ENCODE data around the gene LRCOL1. TPM values are rescaled to one million over a fixed set of nuclear protein-coding genes. Genes with fewer than 3 reads are reported as not detected.

The LRCOL1 gene
- polyA plus RNA-seq, 3 donors = not detected

DNA sequence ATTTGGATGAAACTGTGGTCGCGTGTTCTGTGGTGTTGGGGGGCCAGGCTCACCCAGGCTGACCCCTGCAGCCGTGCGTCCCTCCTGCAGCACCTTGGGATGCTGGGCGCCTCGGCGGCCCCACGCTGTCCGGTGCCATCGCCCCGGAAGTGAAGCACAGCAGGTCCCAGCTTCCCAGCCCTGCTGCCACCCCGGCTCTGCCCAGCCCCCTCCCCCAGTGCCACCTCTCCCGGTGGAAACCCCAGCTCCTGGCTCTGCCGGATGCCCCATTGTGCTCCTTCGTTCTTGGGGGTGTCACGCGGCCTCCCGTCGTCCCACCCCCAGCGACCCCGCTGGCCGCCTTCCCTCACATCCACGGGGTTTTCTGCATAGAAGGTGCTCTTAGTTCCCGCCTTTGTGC lies 25.2 kb downstream of the LRCOL1 start:
- H4K20me1 ChIP-seq (ENCODE audit: insufficient read depth, low read length) = no peaks in the 10 kb centered on the region

DNA sequence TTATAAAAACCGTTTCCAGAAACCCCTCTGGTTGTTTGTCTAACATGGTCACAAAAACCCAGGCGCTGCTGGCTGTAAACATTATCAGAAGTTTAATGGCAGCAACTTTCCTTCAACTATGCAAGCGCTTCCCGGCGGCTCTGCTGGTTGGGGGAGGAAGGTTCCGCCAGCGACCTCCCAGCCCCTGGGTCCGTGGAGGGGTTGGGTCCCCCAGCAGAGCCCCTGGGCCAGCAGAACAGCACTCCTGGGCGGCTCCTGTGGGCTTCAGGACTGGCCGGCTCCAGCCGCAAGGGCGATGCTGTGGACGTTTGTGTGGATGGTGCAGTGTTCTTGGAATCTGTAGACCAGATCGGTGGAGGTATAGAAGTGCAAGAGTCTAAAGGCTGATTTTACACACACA lies 26.0 kb downstream of the LRCOL1 start:
- intact Hi-C loops (cut with micrococcal nuclease) = no loop called here
- Histone ChIP-seq H3K4me3 (replicated peaks in 1 of 3; ENCODE audit: low read depth in 2 of 3, low read length in 3 of 3) (no peak overlapping the region), H3K79me2 (ENCODE audit: insufficient read depth, low read length) (no peaks in the 10 kb centered on the region), H3K27me3 (ENCODE audit: control insufficient read depth in 2 of 2, insufficient read depth in 2 of 2, low read length in 2 of 2) (no peaks in the 10 kb centered on the region), H4K20me1 (ENCODE audit: insufficient read depth, low read length) (no peaks in the 10 kb centered on the region), H3K4me2 (replicated peaks; ENCODE audit: extremely low read depth, low read length, poor library complexity, severe bottlenecking) (no peak overlapping the region), H3K4me1 (ENCODE audit: control insufficient read depth in 1 of 2, insufficient read depth in 2 of 2, low read length in 2 of 2) (no peaks in the 10 kb centered on the region), H3K9ac (ENCODE audit: insufficient read depth, low read length, poor library complexity, severe bottlenecking) (no peak overlapping the region), H3K36me3 (replicated peaks in 1 of 2; ENCODE audit: control insufficient read depth in 1 of 2, insufficient read depth in 2 of 2, low read length in 2 of 2) (peaks cover 9 to 12% of the 10 kb centered on the region in 2 donors), H2AFZ (ENCODE audit: insufficient read depth, low read depth, low read length, poor library complexity, severe bottlenecking) (no peak overlapping the region), H3K27ac (ENCODE audit: low read depth in 1 of 2, low read length in 2 of 2) (no peak overlapping the region), H3K9me3 (replicated peaks in 1 of 2; ENCODE audit: control insufficient read depth in 1 of 2, insufficient read depth in 1 of 2, low read length in 2 of 2) (peaks cover 0 to 9% of the 10 kb centered on the region in 2 donors)
- H3K27ac Mint-ChIP-seq = no peak overlapping the region
- no peak for TF ChIP-seq CTCF (IDR thresholded peaks at IDR 0.05)
- 94% methylated on average over 6 of the region's 14 CpGs for WGBS (ENCODE audit: insufficient coverage)
- H3K9me3 Mint-ChIP-seq = peaks cover 0 to 6% (median 3%) of the 10 kb centered on the region in 7 donors
- no peak overlapping the region for H3K4me3 Mint-ChIP-seq
- H3K27me3 Mint-ChIP-seq (ENCODE audit: low read depth in 3 of 3) = peaks cover 2 to 4% (median 2%) of the 10 kb centered on the region in 3 donors
- DNase-seq = no peak
- no peaks in the 10 kb centered on the region for H3K4me1 Mint-ChIP-seq
- H3K36me3 Mint-ChIP-seq = peaks cover 15 to 30% of the 10 kb centered on the region in 2 donors

More for the DNA sequence above, 25.2 kb downstream of the LRCOL1 start:
- Histone ChIP-seq H3K27me3 (ENCODE audit: control insufficient read depth in 2 of 2, insufficient read depth in 2 of 2, low read length in 2 of 2) (no peaks in the 10 kb centered on the region), H3K4me1 (ENCODE audit: control insufficient read depth in 1 of 2, insufficient read depth in 2 of 2, low read length in 2 of 2) (no peaks in the 10 kb centered on the region), H3K36me3 (replicated peaks in 1 of 2; ENCODE audit: control insufficient read depth in 1 of 2, insufficient read depth in 2 of 2, low read length in 2 of 2) (peaks cover 9 to 12% of the 10 kb centered on the region in 2 donors), H3K9me3 (replicated peaks in 1 of 2; ENCODE audit: control insufficient read depth in 1 of 2, insufficient read depth in 1 of 2, low read length in 2 of 2) (peaks cover 0 to 9% of the 10 kb centered on the region in 2 donors), H3K79me2 (ENCODE audit: insufficient read depth, low read length) (no peaks in the 10 kb centered on the region), H3K9ac (ENCODE audit: insufficient read depth, low read length, poor library complexity, severe bottlenecking) (no peak overlapping the region), H3K4me3 (replicated peaks in 1 of 3; ENCODE audit: low read depth in 2 of 3, low read length in 3 of 3) (no peak overlapping the region), H3K27ac (ENCODE audit: low read depth in 1 of 2, low read length in 2 of 2) (no peak overlapping the region), H3K4me2 (replicated peaks; ENCODE audit: extremely low read depth, low read length, poor library complexity, severe bottlenecking) (no peak overlapping the region), H2AFZ (ENCODE audit: insufficient read depth, low read depth, low read length, poor library complexity, severe bottlenecking) (no peak overlapping the region)
- 83% methylated on average over 20 of the region's 24 CpGs for WGBS (ENCODE audit: insufficient coverage)
- H3K27me3 Mint-ChIP-seq (ENCODE audit: low read depth in 3 of 3) = peaks cover 2 to 7% (median 7%) of the 10 kb centered on the region in 3 donors
- H3K4me3 Mint-ChIP-seq = no peak overlapping the region
- no peak overlapping the region for H3K27ac Mint-ChIP-seq
- H3K9me3 Mint-ChIP-seq = peaks cover 0 to 6% (median 3%) of the 10 kb centered on the region in 7 donors
- peaks cover 12 to 22% of the 10 kb centered on the region in 2 donors for H3K36me3 Mint-ChIP-seq
- no peaks in the 10 kb centered on the region for H3K4me1 Mint-ChIP-seq
- no peak for DNase-seq
- intact Hi-C loops (cut with micrococcal nuclease) = no loop called here
- TF ChIP-seq CTCF (IDR thresholded peaks at IDR 0.05) = no peak
